Measurements from ENCODE around the gene NFATC2IP. TPM values are rescaled to one million over a fixed set of nuclear protein-coding genes. Genes with fewer than 3 reads are reported as not detected.
"Not testable (repeated sequence)": the region's sequence is repeated elsewhere in the genome, so short reads cannot be mapped to it uniquely, and the experiment has no call there.

Gene NFATC2IP
- total and polyA plus RNA-seq, 2 experiments from 2014 or later: 17.3 to 19.7 TPM

GRCh38 chr16:28998837-28999236, 48.1 kb downstream of the NFATC2IP start:
- H3K4me3 ChIP-seq: no peak overlapping the region
- TF ChIP-seq CTCF (IDR thresholded peaks at IDR 0.05; ENCODE audit: poor library complexity): no peak
- no peak for TF ChIP-seq EZH2phosphoT487 (IDR thresholded peaks at IDR 0.05; ENCODE audit: low read depth, severe bottlenecking, unreplicated experiment)
- no peak for TF ChIP-seq EZH2 (IDR thresholded peaks at IDR 0.05; ENCODE audit: borderline replicate concordance)

DNA sequence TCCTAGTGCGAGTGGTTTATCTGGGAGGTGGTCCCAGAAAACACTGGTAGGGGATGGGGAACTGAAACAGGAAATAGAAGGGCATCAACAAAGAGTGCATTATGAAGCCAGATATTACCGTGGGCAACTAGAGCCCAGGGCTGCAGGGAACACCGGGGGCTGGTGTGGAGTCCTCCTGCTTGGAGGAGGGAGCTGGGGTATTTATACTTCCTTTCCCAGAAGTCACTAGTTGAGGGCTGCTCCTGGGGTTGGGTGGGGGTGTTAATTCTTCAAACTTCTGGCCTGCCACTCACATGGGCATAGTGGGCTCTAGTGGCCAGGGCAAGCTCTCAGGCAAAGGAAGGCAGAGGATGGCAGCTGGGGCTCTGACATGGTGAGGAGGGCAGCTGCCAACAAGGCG, 48.8 kb downstream of the NFATC2IP start:
- no peaks in the 10 kb centered on the region for H3K79me2 ChIP-seq
- TF ChIP-seq EZH2 (IDR thresholded peaks at IDR 0.05; ENCODE audit: borderline replicate concordance) (no peak), EZH2phosphoT487 (IDR thresholded peaks at IDR 0.05; ENCODE audit: low read depth, severe bottlenecking, unreplicated experiment) (no peak), CTCF (IDR thresholded peaks at IDR 0.05; ENCODE audit: poor library complexity) (no peak)
- no peaks in the 10 kb centered on the region for H3K9me2 ChIP-seq (replicated peaks; ENCODE audit: insufficient read depth)
- H3K4me2 ChIP-seq: no peak overlapping the region
- H3K4me1 ChIP-seq (ENCODE audit: insufficient read depth): no peaks in the 10 kb centered on the region
- no peak for DNase-seq (ENCODE audit: low spot score)
- no peak overlapping the region for H2AFZ ChIP-seq
- H3K4me3 ChIP-seq: no peak overlapping the region
- H4K20me1 ChIP-seq (ENCODE audit: insufficient read depth, poor library complexity, severe bottlenecking): no peaks in the 10 kb centered on the region
- H3K9me3 ChIP-seq (ENCODE audit: low read depth): no peaks in the 10 kb centered on the region
- 78% methylated on average over 4 of the region's 4 CpGs for WGBS (ENCODE audit: low lambda C conversion rate, missing lambda C conversion rate)
- H3K27me3 ChIP-seq: no peaks in the 10 kb centered on the region
- no peaks in the 10 kb centered on the region for H3K36me3 ChIP-seq (replicated peaks; ENCODE audit: insufficient read depth, low read depth)
- H3K27ac ChIP-seq: no peak overlapping the region

More at GRCh38 chr16:28998837-28999236, 48.1 kb downstream of the NFATC2IP start:
- Histone ChIP-seq H3K36me3 (replicated peaks; ENCODE audit: insufficient read depth, low read depth) (no peaks in the 10 kb centered on the region), H4K20me1 (ENCODE audit: insufficient read depth, poor library complexity, severe bottlenecking) (no peaks in the 10 kb centered on the region), H3K27me3 (no peaks in the 10 kb centered on the region), H3K27ac (no peak overlapping the region), H3K79me2 (no peaks in the 10 kb centered on the region), H3K9me3 (ENCODE audit: low read depth) (no peaks in the 10 kb centered on the region), H3K4me2 (no peak overlapping the region), H2AFZ (no peak overlapping the region), H3K4me1 (ENCODE audit: insufficient read depth) (no peaks in the 10 kb centered on the region), H3K9me2 (replicated peaks; ENCODE audit: insufficient read depth) (no peaks in the 10 kb centered on the region)
- WGBS (ENCODE audit: low lambda C conversion rate, missing lambda C conversion rate): 90% methylated on average over 3 of the region's 3 CpGs
- no peak for DNase-seq (ENCODE audit: low spot score)

- Histone ChIP-seq H3K36me3 (replicated peaks; ENCODE audit: insufficient read depth, low read depth) (no peaks in the 10 kb centered on the region), H2AFZ (no peak overlapping the region), H3K9me2 (replicated peaks; ENCODE audit: insufficient read depth) (no peaks in the 10 kb centered on the region), H3K4me3 (no peak overlapping the region), H3K27me3 (no peaks in the 10 kb centered on the region), H3K9me3 (ENCODE audit: low read depth) (no peaks in the 10 kb centered on the region), H3K79me2 (no peaks in the 10 kb centered on the region), H3K4me1 (ENCODE audit: insufficient read depth) (no peaks in the 10 kb centered on the region), H3K4me2 (no peak overlapping the region), H4K20me1 (ENCODE audit: insufficient read depth, poor library complexity, severe bottlenecking) (no peaks in the 10 kb centered on the region), H3K27ac (no peak overlapping the region)
- 94% methylated on average over 2 of the region's 2 CpGs for whole genome bisulfite sequencing (ENCODE audit: low lambda C conversion rate, missing lambda C conversion rate)
- no peak for DNase-seq (ENCODE audit: low spot score)
- TF ChIP-seq EZH2phosphoT487 (IDR thresholded peaks at IDR 0.05; ENCODE audit: low read depth, severe bottlenecking, unreplicated experiment): no peak
These were observed 49.3 kb downstream of the NFATC2IP start for GRCh38 chr16:29000019-29000418.

DNA sequence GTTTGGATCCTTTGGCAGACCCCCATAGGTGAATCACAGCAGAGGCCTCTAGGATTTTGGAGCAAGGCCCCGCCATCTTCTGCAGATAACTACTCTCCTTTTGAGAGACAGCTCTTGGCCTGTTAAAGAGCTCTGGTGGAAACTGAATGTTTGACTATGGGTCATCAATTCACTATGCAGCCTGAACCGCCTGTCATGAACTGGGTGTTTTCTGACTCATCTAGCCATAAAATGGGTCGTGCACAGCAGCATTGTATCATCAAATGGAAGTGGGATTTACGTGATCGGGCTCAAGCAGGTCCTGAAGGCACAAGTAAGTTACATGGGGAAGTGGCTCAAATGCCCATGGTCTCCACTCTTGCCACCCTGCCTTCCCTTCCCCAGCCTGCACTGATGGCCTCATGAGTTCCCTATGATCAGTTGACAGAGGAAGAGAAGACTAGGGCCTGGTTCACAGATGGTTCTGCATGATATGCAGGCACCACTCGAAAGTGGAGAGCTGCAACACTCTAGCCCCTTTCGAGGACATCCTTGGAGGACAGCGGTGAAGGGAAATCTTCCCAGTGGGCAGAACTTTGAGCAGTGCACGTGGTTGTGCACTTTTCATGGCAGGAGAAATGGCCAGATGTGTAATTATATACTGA, 53.9 kb downstream of the NFATC2IP start:
- H3K27me3 ChIP-seq; H3K36me3 ChIP-seq (replicated peaks; ENCODE audit: insufficient read depth, low read depth); H3K27ac ChIP-seq; H3K4me2 ChIP-seq; H4K20me1 ChIP-seq (ENCODE audit: insufficient read depth, poor library complexity, severe bottlenecking); H3K9me3 ChIP-seq (ENCODE audit: low read depth); H3K9me2 ChIP-seq (replicated peaks; ENCODE audit: insufficient read depth); H3K4me3 ChIP-seq; DNase-seq (ENCODE audit: low spot score); H3K79me2 ChIP-seq; H2AFZ ChIP-seq; H3K4me1 ChIP-seq (ENCODE audit: insufficient read depth): not testable (repeated sequence)
- 71% methylated on average over 9 of the region's 9 CpGs for WGBS (ENCODE audit: low lambda C conversion rate, missing lambda C conversion rate)

Measured in hepatocyte (in vitro differentiated cells).